ENCODE data around the gene DMAC2.
A peak's percentile ranks its signal among the peaks of the same experiment; 100 is the strongest.
"Not testable (repeated sequence)": the region's sequence is repeated elsewhere in the genome, so short reads cannot be mapped to it uniquely, and the experiment has no call there.

The DMAC2 gene

GRCh38 chr19:41439441-41440222 lies at the start of gene DMAC2:
Gene DMAC2, minus strand, starts transcription at chr19:41439912. Its CDS starts 13 bp downstream, at chr19:41439899.
- DNase-seq (ENCODE audit: low read depth in 1 of 2, low spot score in 1 of 2), result peak; percentile 85

GRCh38 chr19:41486953-41487352 lies 47.2 kb upstream of the DMAC2 start:
- not testable (repeated sequence) for DNase-seq (ENCODE audit: low read depth in 1 of 2, low spot score in 1 of 2)

- no peak for DNase-seq (ENCODE audit: low read depth in 1 of 2, low spot score in 1 of 2)
Measured at GRCh38 chr19:41484822-41485221, 45.1 kb upstream of the DMAC2 start.

GRCh38 chr19:41480336-41480735 lies 40.6 kb upstream of the DMAC2 start:
- no peak for DNase-seq (ENCODE audit: low read depth in 1 of 2, low spot score in 1 of 2)

GRCh38 chr19:41479757-41480191 lies 40.1 kb upstream of the DMAC2 start:
- DNase-seq (ENCODE audit: low read depth in 1 of 2, low spot score in 1 of 2), result no peak

- DNase-seq (ENCODE audit: low read depth in 1 of 2, low spot score in 1 of 2), result no peak
Measured at GRCh38 chr19:41478875-41479756, 39.4 kb upstream of the DMAC2 start.

DNA sequence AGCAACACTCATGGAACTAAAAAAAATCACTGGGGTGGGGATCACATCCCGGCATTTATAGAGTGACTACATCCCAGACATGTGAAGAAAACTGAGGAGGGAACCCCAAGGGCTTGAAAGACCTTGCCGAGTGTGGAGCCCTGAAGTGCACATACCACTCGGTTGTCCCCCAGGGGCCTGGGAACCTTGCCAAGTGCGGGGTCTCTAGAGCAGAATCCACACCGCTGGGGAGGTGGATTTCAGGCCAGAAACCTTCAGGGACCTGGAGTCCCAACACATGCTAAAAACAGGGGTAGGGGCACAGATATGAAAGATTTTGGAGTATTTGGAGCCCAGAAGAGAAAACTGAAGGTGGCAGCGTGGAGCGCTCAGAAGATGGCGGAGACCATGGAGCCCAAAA lies 38.5 kb upstream of the DMAC2 start:
- no peak for DNase-seq (ENCODE audit: low read depth in 1 of 2, low spot score in 1 of 2)

- no peak for DNase-seq (ENCODE audit: low read depth in 1 of 2, low spot score in 1 of 2)
Measured at GRCh38 chr19:41476583-41476982, 36.9 kb upstream of the DMAC2 start.

- DNase-seq (ENCODE audit: low read depth in 1 of 2, low spot score in 1 of 2), result not testable (repeated sequence)
Measured at GRCh38 chr19:41463257-41464256, 23.8 kb upstream of the DMAC2 start.

DNA sequence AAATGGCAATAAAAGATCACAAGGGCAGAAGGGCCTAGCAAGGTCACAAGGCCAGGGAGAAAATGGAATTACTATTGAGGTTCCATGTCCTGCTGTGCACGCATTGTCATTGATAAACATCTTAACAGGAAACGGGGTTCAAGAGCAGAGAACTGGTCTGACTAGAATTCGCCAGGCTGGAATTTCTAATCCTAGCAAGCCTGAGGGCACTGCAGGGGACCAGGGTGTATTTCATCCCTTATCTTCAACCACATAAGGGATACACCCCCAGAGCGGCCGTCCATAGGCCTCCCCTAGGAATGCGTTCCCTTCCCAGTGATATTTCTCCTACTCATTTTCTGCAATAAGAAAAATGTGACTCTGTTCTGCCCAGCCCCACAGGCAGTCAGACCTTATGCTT lies 22.8 kb upstream of the DMAC2 start:
- DNase-seq (ENCODE audit: low read depth in 1 of 2, low spot score in 1 of 2), result no peak

- DNase-seq (ENCODE audit: low read depth in 1 of 2, low spot score in 1 of 2), result no peak
Measured at GRCh38 chr19:41457241-41457640, 17.5 kb upstream of the DMAC2 start.

GRCh38 chr19:41456342-41456918 lies 16.7 kb upstream of the DMAC2 start:
- DNase-seq (ENCODE audit: low read depth in 1 of 2, low spot score in 1 of 2), result no peak

GRCh38 chr19:41455936-41456335 lies 16.2 kb upstream of the DMAC2 start:
- DNase-seq (ENCODE audit: low read depth in 1 of 2, low spot score in 1 of 2), result no peak

DNA sequence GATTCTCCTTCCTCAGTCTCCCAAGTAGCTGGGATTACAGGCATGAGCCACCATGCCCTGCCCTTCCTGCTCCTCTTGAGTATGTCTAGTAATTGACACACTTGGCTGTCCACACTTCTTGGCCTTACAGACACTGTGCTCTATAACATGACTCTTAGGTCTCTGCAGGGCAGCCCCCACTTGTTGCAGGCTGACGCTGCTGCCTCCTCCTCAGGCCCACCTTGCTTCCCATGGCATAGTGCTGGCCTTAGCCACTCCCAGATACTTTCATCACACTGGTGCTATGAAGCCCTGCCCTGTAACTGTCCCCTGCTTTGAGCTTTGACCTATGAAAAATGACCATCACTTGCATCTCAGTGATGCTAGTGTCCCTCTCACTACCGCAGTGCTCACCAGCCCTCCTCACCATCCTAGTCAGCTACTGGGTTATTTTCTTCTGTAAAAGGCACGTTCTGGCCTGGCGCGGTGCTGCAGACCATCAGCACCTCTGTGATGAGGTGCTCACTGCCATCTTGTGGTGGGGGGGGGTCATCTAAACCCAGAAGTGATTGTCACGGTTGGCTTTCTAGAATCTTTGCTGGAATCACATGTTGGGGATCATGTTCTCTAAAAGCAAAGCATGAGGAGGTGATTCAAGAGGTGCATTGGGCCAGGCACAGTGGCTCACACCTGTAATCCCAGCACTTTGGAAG lies 13.0 kb upstream of the DMAC2 start:
- DNase-seq (ENCODE audit: low read depth in 1 of 2, low spot score in 1 of 2), result no peak

DNA sequence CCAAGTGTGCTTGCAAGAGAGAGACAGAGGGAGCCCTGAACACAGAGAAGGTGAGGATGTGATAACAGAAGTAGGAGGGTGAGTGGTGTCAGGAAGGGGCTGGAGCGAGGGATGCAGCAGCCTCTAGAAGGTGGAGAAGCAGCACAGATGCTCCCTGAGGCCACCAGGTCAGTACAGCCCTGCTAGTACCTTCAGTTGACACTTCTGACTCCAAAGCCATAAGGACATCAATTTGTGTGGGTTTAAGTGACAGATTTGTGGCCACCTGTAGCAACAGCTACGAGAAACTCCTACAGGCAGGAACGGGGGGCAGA lies 10.1 kb upstream of the DMAC2 start:
- no peak for DNase-seq (ENCODE audit: low read depth in 1 of 2, low spot score in 1 of 2)

DNA sequence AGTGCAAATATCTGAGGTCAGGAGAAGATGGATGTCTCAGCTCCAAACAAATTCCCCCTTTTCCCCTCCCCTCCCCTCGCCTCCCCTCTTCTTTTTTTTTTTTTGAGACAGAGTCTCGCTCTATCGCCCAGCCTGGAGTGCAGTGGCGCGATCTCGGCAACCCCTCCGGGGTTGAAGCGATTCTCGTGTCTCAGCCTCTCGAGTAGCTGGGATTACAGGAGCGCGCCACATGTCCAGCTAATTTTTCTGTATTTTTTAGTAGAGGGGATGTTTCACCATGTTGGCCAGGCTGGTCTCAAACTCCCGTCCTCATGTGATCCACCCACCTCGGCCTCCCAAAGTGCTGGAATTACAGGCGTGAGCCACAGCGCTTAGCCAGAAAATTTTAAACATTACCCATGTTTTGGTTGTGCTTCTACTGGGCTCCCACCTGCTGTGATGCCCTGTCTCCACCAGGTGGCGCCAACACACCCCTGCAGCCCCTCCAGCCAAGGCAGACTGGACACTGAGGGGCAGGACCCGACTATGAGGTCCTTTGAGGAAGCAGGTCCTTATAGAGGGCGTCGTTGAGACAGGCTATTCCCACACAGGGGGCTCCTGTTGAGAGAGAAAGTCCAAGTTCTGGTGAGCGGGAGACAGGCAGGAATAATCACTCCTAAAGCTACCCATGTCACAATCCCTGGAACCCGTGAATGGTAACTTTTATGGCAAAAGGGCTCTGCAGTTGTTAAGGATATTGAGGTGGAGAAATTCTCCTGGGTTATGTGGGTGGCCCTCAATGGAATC lies 9.6 kb upstream of the DMAC2 start:
- peak; percentile 51 to 58 for DNase-seq (ENCODE audit: low read depth in 1 of 2, low spot score in 1 of 2)

GRCh38 chr19:41447732-41448332 lies 8.1 kb upstream of the DMAC2 start:
- no peak for DNase-seq (ENCODE audit: low read depth in 1 of 2, low spot score in 1 of 2)

GRCh38 chr19:41445575-41445974 lies 5.9 kb upstream of the DMAC2 start:
- no peak for DNase-seq (ENCODE audit: low read depth in 1 of 2, low spot score in 1 of 2)

Measured in activated T-helper 1 cell treated with anti-CD3 and anti-CD28 coated beads, Interleukin-2, amount 50 U/mL, for 16 hours (primary cell).